ENCODE measurements around the gene ENTREP3. TPM values are rescaled to one million over a fixed set of nuclear protein-coding genes. Genes with fewer than 3 reads are reported as not detected.
"Not testable (repeated sequence)": the region's sequence is repeated elsewhere in the genome, so short reads cannot be mapped to it uniquely, and the experiment has no call there.

The ENTREP3 gene
- total RNA-seq, 2 donors from 2014 or later, result 49.5 to 65.9 TPM

GRCh38 chr1:155250633-155251449 is 4.4 kb downstream of the ENTREP3 start:
- Histone ChIP-seq H3K36me3 (ENCODE audit: control insufficient read depth, insufficient read depth, low read length) (peaks cover 5% of the 10 kb centered on the region), H3K27ac (ENCODE audit: low read depth, low read length) (no peak overlapping the region), H3K27me3 (ENCODE audit: control insufficient read depth, insufficient read depth, low read length, poor library complexity, severe bottlenecking) (no peaks in the 10 kb centered on the region), H3K4me3 (ENCODE audit: low read length) (no peak overlapping the region), H3K4me1 (ENCODE audit: control insufficient read depth, insufficient read depth, low read length) (peaks cover 7% of the 10 kb centered on the region), H3K9me3 (ENCODE audit: control insufficient read depth, low read length) (no peaks in the 10 kb centered on the region), H3K9ac (ENCODE audit: extremely low read depth, low read length, poor library complexity, severe bottlenecking) (no peak overlapping the region)
- H3K27me3 Mint-ChIP-seq (ENCODE audit: insufficient read depth), result peaks cover 9% of the 10 kb centered on the region
- TF ChIP-seq CTCF (conservative IDR thresholded peaks at IDR 0.05), result peak; percentile 100
- H3K4me3 Mint-ChIP-seq, result peak overlapping the region; percentile 42
- H3K27ac Mint-ChIP-seq, result peak overlapping the region; percentile 41
- H3K9me3 Mint-ChIP-seq, result no peaks in the 10 kb centered on the region
- peak; percentile 99 for DNase-seq
- peaks cover 24% of the 10 kb centered on the region for H3K36me3 Mint-ChIP-seq (ENCODE audit: low read depth)
- peaks cover 26% of the 10 kb centered on the region for H3K4me1 Mint-ChIP-seq
- WGBS, 2 experiments (ENCODE audit: insufficient coverage in 1 of 2, insufficient read length in 1 of 2), result 24 to 28% methylated on average over 15 to 23 of the region's 23 CpGs

DNA sequence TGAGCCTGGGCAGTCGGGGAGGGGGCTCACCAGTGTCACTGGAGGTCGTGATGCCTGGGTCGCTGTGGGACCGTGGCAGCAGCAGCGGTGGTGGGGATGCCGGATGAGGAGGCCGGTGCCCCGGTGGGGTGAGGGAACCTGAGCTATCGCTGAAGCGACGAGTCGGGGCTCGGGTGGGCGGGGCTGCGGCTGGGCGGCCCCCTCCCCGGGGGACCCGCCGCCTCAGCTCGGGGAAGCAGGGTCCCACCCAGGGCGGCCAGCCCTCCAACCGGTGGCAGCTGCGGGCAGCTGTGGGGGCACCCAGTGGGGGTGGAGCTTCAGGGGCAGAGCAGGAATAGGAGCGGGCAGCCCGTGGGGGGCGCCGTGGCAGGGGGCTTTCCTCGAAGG is 5.0 kb downstream of the ENTREP3 start:
- DNase-seq, result no peak
- Mint-ChIP-seq H3K9me3 (no peaks in the 10 kb centered on the region), H3K36me3 (ENCODE audit: low read depth) (peaks cover 24% of the 10 kb centered on the region), H3K27me3 (ENCODE audit: insufficient read depth) (peaks cover 13% of the 10 kb centered on the region), H3K27ac (no peak overlapping the region), H3K4me1 (peaks cover 23% of the 10 kb centered on the region), H3K4me3 (peak overlapping the region; percentile 42)
- WGBS, 2 experiments (ENCODE audit: insufficient coverage in 1 of 2, insufficient read length in 1 of 2), result 61 to 77% methylated on average over 14 to 28 of the region's 28 CpGs
- H3K36me3 ChIP-seq (ENCODE audit: control insufficient read depth, insufficient read depth, low read length), result peaks cover 5% of the 10 kb centered on the region
- H3K9me3 ChIP-seq (ENCODE audit: control insufficient read depth, low read length), result no peaks in the 10 kb centered on the region
- H3K27ac ChIP-seq (ENCODE audit: low read depth, low read length), result no peak overlapping the region
- TF ChIP-seq CTCF (conservative IDR thresholded peaks at IDR 0.05), result no peak
- no peak overlapping the region for H3K9ac ChIP-seq (ENCODE audit: extremely low read depth, low read length, poor library complexity, severe bottlenecking)
- no peak overlapping the region for H3K4me3 ChIP-seq (ENCODE audit: low read length)
- peaks cover 7% of the 10 kb centered on the region for H3K4me1 ChIP-seq (ENCODE audit: control insufficient read depth, insufficient read depth, low read length)
- H3K27me3 ChIP-seq (ENCODE audit: control insufficient read depth, insufficient read depth, low read length, poor library complexity, severe bottlenecking), result no peaks in the 10 kb centered on the region

DNA sequence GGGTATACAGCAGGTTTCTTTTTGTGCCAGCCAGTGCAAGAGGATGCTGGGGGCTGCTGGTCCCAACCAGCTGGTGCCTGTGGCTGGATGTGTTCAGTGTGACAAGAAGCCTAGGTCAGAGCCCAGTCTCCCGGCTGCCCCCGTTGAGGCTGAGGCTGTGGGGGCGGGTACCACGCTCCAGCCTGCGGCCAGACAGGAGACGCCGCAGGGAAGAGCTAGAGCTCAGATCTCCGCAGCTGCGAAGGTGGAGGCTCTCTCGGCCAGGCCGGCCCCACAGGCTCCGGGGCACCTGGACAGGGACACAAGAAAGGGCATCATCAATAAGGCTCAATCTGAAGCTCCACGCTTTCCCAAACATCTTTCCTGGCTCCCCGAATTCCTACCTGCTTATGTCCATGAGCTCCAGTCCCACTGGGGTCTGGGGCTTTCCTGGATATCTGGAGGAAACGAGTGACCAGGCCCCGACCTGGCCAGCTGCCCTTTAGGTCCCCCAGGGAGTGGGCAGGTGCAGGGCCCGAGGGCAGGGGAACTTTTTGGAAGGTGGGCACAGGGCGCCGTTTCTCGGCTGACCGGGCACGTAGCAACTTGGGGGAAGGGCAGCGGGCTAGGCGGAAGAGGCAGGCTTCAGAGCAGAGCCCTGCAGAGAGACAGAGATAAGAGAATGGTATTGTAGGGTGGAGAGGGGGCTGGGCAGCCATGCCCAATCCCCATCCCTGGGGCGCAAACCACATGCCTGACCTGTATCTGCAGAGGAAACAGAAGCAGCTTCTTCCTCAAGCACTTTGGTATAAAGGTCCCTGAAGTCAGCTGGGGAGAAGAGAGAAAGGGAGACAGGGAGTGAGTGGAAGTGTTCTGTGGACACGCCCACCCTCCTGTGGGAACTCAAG is 7.4 kb downstream of the ENTREP3 start:
- H3K36me3 Mint-ChIP-seq (ENCODE audit: low read depth), result peaks cover 21% of the 10 kb centered on the region
- H3K9me3 Mint-ChIP-seq, result no peaks in the 10 kb centered on the region
- H3K27ac Mint-ChIP-seq, result no peak overlapping the region
- Histone ChIP-seq H3K4me3 (ENCODE audit: low read length) (no peak overlapping the region), H3K27me3 (ENCODE audit: control insufficient read depth, insufficient read depth, low read length, poor library complexity, severe bottlenecking) (no peaks in the 10 kb centered on the region), H3K9ac (ENCODE audit: extremely low read depth, low read length, poor library complexity, severe bottlenecking) (no peak overlapping the region), H3K4me1 (ENCODE audit: control insufficient read depth, insufficient read depth, low read length) (no peaks in the 10 kb centered on the region), H3K9me3 (ENCODE audit: control insufficient read depth, low read length) (no peaks in the 10 kb centered on the region), H3K27ac (ENCODE audit: low read depth, low read length) (no peak overlapping the region), H3K36me3 (ENCODE audit: control insufficient read depth, insufficient read depth, low read length) (peaks cover 5% of the 10 kb centered on the region)
- WGBS, 2 experiments (ENCODE audit: insufficient coverage in 1 of 2, insufficient read length in 1 of 2), result 92 to 93% methylated on average over 21 to 26 of the region's 26 CpGs
- H3K4me1 Mint-ChIP-seq, result peaks cover 14% of the 10 kb centered on the region
- no peak for TF ChIP-seq CTCF (conservative IDR thresholded peaks at IDR 0.05)
- no peak for DNase-seq
- H3K4me3 Mint-ChIP-seq, result no peak overlapping the region
- H3K27me3 Mint-ChIP-seq (ENCODE audit: insufficient read depth), result peaks cover 13% of the 10 kb centered on the region

DNA sequence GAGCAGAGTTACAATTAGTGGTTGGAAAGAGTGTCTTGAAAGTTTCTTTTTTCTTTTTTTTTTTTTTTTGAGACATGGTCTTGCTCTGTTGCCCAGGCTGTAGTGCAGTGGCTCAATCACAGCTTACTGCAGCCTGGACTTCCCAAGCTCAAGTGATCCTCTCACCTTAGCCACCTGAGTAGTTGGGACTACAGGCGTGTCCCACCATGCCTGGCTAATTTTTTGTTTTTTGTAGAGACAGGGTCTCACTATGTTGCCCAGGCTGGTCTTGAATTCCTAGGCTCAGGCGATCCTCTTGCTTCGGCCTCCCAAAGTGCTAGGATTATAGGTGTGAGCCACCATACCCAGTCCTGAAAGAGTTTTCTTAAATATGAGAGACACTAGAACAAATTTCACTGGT is 8.5 kb downstream of the ENTREP3 start:
- peaks cover 21% of the 10 kb centered on the region for H3K36me3 Mint-ChIP-seq (ENCODE audit: low read depth)
- not testable (repeated sequence) for H3K4me1 ChIP-seq (ENCODE audit: control insufficient read depth, insufficient read depth, low read length); H3K9me3 ChIP-seq (ENCODE audit: control insufficient read depth, low read length); H3K4me3 ChIP-seq (ENCODE audit: low read length); DNase-seq; H3K36me3 ChIP-seq (ENCODE audit: control insufficient read depth, insufficient read depth, low read length); H3K27ac ChIP-seq (ENCODE audit: low read depth, low read length); H3K9me3 Mint-ChIP-seq; H3K9ac ChIP-seq (ENCODE audit: extremely low read depth, low read length, poor library complexity, severe bottlenecking); H3K27ac Mint-ChIP-seq; H3K27me3 ChIP-seq (ENCODE audit: control insufficient read depth, insufficient read depth, low read length, poor library complexity, severe bottlenecking); H3K4me3 Mint-ChIP-seq
- peaks cover 13% of the 10 kb centered on the region for H3K27me3 Mint-ChIP-seq (ENCODE audit: insufficient read depth)
- H3K4me1 Mint-ChIP-seq, result peaks cover 14% of the 10 kb centered on the region
- 86 to 99% methylated on average over 3 of the region's 3 CpGs for WGBS, 2 experiments (ENCODE audit: insufficient coverage in 1 of 2, insufficient read length in 1 of 2)

Measured in endodermal cell (in vitro differentiated cells).